ENCODE data around the gene PRSS22. TPM values are rescaled to one million over a fixed set of nuclear protein-coding genes. Genes with fewer than 3 reads are reported as not detected.

The PRSS22 gene
- total and polyA plus RNA-seq, 10 of the 15 experiments (the other 5 are each of a cell fraction or from before 2014, with no cell fraction given) = not detected

DNA sequence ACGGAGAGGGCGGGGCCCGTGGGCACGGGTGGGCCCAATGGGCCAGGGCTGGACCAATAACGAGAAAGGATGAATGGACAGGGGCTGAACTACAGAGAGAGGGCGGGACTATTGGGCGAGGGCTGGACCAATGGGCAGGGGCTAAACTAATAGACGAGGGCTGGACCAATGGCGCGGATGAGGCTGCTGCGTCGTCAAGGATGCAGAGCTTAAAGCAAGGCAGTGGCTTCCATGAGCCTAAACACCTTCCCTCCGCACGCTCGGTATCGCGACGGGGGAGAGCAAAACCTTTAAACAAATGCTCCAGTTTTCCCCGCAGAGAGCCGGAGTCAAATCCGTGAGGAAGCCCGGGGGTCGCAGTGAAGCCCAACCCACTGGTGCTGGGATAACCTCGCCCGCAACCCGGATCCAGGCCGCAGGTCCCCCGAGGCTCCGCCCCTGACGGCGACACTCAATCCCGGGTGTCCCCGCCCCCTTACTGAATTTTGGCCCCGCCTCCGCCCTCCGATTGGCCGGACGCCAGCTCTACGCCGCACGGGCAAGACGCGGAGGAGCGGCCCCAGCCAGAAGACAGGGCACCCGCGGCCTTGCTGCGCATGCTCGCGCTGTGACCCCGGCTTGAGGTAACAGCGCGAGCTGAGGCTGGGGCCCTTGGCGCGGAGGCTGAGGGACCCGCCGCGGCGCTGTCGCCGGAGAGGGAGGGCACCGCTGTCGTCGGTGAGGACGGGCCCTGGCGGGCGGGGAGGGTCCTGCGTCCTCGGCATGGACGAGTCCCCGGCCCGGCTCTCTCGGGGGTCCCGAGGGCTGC, 24.9 kb upstream of the PRSS22 start, which contains the start of gene FLYWCH2 (continued):
- TF ChIP-seq HSF1 (IDR thresholded peaks at IDR 0.05; ENCODE audit: low read depth, low read length) (no peak), ZNF622 (IDR thresholded peaks at IDR 0.05) (no peak), IKZF2 (IDR thresholded peaks at IDR 0.05) (no peak), GABPA (IDR thresholded peaks at IDR 0.05; ENCODE audit: low read depth) (no peak), SMAD5 (IDR thresholded peaks at IDR 0.05; ENCODE audit: low read depth) (no peak), LARP7 (IDR thresholded peaks at IDR 0.05) (peak; percentile 28; the same call in 1 of the 2 replicates), CREB1 (IDR thresholded peaks at IDR 0.05; ENCODE audit: low read depth) (peak; percentile 77), EP300 (IDR thresholded peaks at IDR 0.05; ENCODE audit: borderline replicate concordance in 1 of 2, control insufficient read depth in 1 of 2, low read depth in 2 of 2, low read length in 2 of 2) (no peak), BRCA1 (IDR thresholded peaks at IDR 0.05; ENCODE audit: low read depth, low read length) (no peak), KAT2A (conservative IDR thresholded peaks at IDR 0.05; ENCODE audit: control insufficient read depth, low read depth, low read length) (no peak), PAX5 (IDR thresholded peaks at IDR 0.05; ENCODE audit: borderline replicate concordance, low read depth, low read length) (0 out of 2 replicates have a peak, but pooled peaks have one; percentile 16), NBN (IDR thresholded peaks at IDR 0.05) (peak; percentile 83), CEBPZ (IDR thresholded peaks at IDR 0.05; ENCODE audit: low read depth, low read length) (0 out of 2 replicates have a peak, but pooled peaks have one; percentile 28), JUND (IDR thresholded peaks at IDR 0.05; ENCODE audit: low read depth, low read length) (no peak), SREBF1 (IDR thresholded peaks at IDR 0.05; ENCODE audit: low read length) (no peak), YY1 (IDR thresholded peaks at IDR 0.05; ENCODE audit: low read depth, low read length) (peak; percentile 70), EED (IDR thresholded peaks at IDR 0.05; ENCODE audit: low read depth) (no peak), SIX5 (IDR thresholded peaks at IDR 0.05; ENCODE audit: low read depth, low read length, severe bottlenecking) (no peak), MEF2A (IDR thresholded peaks at IDR 0.05; ENCODE audit: insufficient read depth, low read depth, low read length) (no peak), NR2C1 (IDR thresholded peaks at IDR 0.05) (peak; percentile 74)
- TF ChIP-seq, protein P1, sequence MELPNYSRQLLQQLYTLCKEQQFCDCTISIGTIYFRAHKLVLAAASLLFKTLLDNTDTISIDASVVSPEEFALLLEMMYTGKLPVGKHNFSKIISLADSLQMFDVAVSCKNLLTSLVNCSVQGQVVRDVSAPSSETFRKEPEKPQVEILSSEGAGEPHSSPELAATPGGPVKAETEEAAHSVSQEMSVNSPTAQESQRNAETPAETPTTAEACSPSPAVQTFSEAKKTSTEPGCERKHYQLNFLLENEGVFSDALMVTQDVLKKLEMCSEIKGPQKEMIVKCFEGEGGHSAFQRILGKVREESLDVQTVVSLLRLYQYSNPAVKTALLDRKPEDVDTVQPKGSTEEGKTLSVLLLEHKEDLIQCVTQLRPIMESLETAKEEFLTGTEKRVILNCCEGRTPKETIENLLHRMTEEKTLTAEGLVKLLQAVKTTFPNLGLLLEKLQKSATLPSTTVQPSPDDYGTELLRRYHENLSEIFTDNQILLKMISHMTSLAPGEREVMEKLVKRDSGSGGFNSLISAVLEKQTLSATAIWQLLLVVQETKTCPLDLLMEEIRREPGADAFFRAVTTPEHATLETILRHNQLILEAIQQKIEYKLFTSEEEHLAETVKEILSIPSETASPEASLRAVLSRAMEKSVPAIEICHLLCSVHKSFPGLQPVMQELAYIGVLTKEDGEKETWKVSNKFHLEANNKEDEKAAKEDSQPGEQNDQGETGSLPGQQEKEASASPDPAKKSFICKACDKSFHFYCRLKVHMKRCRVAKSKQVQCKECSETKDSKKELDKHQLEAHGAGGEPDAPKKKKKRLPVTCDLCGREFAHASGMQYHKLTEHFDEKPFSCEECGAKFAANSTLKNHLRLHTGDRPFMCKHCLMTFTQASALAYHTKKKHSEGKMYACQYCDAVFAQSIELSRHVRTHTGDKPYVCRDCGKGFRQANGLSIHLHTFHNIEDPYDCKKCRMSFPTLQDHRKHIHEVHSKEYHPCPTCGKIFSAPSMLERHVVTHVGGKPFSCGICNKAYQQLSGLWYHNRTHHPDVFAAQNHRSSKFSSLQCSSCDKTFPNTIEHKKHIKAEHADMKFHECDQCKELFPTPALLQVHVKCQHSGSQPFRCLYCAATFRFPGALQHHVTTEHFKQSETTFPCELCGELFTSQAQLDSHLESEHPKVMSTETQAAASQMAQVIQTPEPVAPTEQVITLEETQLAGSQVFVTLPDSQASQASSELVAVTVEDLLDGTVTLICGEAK (IDR thresholded peaks at IDR 0.05; ENCODE audit: borderline replicate concordance) = no peak; the same call in 1 of the 2 replicates
- TF ChIP-seq, protein P2, sequence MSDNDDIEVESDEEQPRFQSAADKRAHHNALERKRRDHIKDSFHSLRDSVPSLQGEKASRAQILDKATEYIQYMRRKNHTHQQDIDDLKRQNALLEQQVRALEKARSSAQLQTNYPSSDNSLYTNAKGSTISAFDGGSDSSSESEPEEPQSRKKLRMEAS (IDR thresholded peaks at IDR 0.05; ENCODE audit: low read depth, low read length) = no peak

Measured in GM12878 (cell line).